Kidney glomerular epithelial cell (primary cell): ENCODE data around the gene PRDM5.

Experiments
- DNase-seq: peaks from one replicate; lab custom pipeline; 2025; lab: John Stamatoyannopoulos, UW

PRDM5 gene

DNA sequence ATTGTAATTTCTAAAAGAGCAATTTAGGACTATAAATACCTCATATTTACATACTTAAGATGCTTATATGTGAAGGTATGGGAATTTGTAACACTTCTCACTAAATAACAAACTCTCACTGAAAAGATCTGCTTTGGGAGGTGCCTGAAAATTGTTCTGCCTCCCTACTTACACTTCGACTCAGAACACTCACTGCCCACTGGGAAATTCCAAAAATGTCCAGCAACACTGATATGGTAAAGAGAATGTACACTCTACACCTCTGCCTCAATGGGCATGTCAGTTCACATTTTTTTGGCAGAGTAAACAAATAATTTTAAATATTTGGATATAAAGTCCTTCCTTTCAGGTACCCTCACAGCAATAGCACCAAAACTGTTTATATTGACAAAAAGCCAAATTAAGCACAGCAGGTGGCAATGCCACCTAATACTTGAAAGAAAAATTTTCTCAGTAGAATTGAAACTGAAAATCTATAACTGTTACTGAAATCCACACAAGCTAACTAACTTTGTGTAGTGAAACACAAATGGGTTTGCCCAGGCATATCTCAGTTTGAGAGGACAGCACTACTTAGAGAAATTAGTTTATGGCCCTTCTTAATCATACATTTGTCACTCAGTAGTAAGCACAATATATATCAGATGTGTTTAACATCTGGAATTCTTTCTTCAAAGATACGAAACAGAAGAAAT lies 67.1 kb downstream of the PRDM5 start:
- no peak for DNase-seq

DNA sequence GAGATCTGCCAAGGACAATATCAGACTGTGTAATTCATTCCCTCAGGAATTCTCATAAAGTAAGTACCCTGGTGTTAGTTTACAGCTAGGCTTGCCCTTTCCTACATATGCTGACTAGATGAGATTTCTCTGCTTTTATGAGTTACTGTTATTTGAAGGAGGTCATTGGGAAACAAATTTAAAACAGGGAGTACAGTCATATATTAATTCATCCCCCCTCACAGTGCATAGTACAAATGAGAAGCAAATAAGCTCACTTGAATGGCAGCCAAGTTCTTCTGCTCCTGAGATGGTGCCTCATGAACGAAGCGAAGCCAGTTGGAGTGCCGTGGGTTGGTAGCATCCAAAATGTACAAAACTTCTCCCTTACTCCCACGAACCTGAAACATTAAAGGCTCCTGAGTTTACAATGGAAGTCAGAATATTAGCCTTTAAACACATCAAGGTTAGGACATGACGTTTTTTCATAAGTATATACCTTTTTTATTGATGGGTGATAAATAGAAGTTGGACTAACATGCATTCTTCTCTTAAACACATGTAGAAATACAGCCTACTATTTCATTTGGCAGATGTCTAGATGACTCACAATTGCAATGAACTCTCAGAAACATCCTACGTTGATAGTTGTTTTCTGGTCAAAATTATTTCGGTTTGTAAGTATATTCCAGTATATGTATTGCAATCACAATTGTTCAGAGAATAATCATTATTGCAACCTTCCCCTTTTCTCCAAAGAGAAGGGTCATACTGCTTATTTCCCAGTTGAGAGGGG lies 69.2 kb downstream of the PRDM5 start:
- DNase-seq = no peak

DNA sequence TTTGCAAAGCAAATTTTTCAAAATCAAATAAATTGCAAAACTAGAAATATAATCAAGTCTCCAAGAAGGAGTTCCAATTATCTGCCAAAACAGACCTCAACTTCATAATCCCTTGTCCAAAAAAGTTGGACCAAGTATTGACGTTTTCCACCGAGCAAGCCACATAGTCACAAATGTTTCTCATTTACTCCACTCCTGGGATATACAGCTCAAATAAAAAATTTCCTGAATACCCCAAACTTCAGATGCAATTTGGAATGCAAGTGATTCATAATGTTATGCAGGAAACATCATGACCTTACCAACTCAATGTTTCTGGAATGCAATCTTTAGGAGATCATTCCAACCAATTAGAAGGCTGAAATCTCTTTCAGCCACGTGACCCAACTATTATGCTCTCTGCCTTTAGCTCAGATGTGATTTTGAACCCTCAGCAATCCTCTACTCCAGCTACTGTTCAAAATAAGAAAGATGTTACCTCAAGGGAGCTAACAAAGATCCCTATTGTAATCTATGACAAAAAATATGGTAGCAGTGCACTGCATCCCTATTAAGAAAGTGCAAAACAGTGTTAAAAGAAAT lies 72.4 kb downstream of the PRDM5 start:
- no peak for DNase-seq

DNA sequence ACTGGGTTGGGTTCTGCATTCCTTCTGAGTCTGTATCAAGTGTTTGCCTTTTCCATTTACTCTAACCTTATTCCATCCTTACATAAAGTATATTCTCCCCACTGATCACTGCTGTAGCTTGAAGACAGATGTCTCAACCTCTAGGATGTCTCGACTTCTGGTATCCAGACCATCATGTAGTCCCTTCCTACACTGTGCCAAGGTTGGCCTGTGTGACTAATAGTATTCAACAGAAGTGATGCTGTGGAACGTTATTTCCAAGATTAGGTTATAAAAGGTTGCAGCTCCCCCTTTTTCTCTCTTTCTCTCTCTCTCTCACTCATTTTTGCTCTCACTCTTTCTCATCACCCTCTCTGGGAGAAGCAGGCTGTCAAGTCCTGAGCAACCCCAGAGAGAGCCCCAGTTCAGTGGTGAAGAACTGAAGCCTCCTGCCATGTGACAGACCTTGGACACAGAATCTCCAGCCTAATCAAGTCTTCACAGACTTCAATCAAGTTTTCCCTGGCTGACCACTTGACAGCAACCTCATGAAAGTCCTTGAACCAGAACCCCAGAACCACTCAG lies 75.4 kb downstream of the PRDM5 start:
- DNase-seq = no peak

DNA sequence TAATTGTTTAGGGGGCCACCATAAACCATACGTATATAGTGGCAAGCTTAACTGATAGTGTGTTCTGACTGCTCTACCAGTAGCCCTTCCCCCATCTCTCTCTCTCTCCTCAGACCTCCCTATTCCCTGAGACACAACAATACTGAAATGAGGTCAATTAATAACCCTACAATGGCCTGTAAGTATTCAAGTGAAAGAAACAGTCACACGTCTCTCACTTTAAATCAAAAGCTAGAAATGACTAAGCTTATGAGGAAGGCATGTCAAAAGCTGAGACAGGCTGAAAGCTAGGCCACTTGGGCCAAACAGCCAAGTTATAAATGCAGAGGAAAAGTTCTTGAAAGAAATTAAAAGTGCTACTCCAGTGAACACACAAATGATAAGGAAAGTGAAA lies 78.0 kb downstream of the PRDM5 start:
- DNase-seq = no peak

DNA sequence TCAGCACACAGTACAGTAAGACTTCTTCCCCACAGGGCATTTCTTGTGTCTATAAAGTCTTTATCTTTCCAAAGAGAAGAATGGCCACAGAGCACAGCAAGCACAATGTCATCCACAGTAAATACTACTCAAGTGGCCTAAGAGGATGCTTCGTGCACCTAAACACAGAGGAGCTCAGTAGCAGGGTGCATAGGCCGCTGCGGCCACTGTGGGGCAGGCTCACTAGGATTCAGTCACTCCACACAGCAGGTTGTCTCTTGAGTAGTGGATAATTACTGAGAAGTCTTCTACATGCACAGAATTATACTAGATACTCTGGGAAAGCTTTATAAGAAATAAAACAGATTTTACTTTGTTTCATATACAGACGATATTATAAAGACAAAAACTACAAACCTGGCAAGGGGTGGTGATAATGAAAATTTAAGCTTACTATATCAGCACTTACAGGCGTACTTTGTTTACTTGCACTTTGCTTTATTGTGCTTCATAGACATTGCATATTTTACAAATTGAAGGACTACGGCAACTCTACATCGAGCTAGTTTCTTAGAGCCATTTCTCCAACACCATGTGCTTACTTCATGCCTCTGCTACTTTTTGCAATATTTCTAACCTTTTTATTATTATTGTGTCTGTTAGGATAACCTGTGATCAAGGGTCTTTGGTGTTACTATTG lies 78.5 kb downstream of the PRDM5 start:
- DNase-seq = no peak

DNA sequence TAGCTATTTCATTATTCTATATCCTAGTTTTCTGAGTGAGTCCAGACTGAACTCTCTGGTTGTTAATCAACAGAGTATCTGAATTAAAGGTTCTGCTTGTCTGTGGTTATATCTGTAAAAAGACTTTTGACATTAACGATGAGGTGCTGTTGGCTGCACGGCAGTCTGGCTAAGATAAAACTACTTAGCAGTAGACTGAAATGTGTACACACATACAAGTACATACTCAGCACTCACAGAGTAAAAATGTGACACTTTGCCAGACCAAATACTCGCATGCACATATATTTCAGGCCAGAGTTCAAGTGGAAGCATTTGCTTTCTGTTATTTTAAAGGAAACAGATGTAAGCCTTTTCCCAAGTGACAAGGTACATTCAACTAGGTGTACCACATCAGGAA lies 80.5 kb downstream of the PRDM5 start:
- no peak for DNase-seq

DNA sequence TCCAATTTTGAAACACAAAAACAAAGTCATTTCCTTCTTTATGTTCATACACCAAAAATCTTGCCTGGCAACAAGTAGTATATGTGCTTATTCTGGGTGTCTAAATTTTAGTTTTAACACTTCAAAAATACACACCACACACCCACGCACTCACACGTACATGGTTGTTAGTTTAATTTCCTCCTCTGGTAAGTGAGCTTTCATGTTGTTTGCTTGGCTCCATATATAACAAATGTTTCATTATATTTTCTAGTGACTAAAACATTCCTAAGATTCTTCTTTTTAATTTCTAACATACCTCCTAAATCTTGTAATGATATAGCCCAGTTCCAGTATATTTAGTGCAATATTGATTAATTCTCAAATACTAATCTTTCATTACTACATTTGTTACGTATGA lies 80.9 kb downstream of the PRDM5 start:
- no peak for DNase-seq

DNA sequence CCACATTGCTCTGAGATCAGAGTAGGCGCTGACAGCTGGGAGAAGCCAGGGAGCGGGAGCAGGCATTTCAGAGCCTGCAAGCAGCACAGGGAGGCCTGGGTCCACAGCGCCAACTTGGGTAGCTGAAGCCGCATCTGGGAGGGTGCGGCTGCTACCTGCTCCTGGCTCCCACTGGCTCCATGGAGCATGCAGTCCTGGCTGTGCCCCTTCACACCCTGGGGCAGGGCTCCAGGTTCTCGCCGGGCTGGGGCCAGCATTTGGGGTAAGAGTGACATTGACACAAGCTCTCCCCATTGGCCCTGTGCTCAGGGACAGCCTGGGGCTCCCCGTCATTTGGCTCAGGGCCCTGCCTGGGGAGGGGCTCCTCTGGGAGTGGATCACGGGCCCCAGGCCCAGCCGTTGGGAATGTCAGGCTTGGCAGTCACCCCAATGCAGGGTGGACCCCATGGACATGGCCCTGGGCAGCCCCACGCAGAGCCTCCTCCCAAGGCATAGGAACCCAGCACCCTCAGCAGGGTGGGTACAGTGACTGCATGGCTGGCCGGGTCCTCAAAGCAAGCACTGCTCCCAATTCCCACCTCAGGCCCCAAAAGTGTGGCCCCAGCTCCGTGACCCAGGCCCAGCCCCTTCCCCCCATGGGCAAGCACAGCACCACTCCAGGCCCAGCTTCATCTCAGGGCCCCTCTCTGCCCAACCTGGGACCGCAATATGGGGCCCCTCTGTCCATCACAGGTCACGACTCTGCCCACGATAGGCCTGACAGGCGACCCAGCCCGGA lies 82.4 kb downstream of the PRDM5 start:
- DNase-seq = no peak

DNA sequence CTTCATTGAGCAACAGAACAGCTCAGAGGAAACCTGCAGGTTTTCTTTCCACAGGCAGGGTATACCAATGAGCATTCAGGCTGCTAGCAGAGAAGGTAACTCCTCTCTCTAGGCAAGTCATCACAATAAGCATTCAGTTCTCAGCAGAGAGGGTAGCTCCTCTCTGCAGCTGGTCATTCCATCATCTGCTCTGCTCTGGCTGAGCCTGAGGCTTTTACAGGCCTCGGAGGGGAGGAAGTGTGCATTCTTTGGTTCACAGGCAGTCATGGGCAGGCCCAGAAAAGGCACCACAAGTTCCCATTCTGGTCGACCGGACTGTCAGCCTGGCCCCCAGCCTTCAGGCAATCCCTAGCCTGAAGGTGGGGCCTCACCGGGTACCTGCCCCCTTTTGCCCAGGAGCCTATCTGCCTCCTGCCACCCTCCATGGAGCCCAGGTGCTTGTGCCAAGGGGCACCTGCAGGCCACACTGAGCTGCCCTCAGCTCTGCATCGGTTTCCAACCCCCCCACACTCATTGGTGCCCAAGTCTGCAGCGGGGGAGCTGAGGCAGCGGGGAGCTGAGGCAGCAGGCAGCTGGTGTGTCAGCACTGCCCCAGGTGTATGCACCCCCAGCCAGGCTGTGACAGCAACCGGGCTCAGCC lies 83.1 kb downstream of the PRDM5 start:
- no peak for DNase-seq

DNA sequence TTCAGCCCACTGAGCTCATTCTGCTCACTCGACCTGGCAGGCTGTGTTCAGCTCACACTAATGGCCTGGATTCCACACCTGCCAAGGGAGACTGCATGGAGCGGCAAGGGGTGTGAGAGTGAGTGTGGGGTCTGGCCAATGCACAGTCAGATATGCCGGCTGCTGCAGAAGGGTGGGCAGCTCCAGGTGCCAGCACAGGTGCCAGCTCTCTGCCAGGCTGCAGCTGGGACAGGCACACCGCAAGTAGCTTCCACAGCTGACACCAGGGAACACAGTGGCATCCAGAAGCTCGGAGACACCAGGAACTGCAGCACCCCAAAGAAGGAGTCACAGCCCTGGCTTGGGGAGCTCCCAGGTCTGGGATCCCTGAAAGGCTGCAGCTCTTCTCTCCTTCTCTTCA lies 83.7 kb downstream of the PRDM5 start:
- no peak for DNase-seq

DNA sequence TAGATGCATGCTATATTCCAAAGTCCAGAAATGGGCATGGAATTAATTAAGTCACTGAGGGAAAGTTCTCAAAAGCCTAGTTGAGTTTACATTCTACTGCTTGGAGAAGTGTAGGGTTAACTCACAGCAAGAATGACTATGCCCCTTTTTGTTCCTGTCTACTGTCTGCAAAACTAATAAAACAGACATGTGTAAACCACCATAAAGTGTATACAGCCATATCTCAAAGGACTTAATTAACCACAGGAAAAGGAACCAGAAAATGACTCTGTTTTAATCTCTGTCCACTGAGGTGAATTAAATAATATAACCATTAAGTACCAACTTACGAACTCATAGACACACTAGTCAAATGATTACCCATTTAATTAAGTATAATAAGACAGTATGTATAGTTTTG lies 84.9 kb downstream of the PRDM5 start:
- DNase-seq = no peak

DNA sequence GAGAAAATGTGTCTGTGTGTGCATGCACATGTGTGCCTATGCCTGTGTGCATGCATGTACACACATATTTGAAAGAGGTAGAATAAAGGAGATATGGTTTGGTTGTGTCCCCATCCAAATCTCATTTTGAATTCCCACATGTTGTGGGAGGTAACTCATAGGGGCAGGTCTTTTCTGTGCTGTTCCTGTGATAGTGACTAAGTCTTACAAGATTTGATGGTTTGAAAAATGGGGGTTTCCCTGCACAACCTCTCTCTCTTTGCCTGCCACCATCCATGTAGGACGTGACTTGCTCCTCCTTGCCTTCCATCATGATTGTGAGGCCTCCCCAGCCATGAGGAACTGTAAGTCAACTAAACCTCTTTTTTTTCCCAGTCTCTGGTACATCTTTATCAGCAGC lies 87.2 kb downstream of the PRDM5 start:
- DNase-seq = no peak

DNA sequence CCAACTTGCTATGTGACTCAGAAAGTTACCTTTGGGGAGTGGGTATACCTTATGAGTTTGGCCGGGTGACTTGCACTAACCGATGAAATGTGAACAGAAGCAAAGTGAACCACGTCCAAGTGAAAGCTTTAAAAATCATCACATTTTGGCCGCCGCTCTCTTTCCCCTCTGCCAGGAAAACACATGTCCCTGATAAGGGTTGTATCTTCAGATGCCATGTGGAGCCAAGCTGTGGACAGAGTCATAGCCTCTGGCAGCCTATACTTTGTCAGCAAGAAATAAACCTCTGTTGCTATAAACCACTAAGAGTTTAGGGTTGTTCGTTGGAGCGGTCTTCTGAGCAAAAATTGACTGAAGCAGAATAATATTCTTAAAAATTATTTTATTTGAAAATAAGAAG lies 92.3 kb downstream of the PRDM5 start:
- DNase-seq = no peak

DNA sequence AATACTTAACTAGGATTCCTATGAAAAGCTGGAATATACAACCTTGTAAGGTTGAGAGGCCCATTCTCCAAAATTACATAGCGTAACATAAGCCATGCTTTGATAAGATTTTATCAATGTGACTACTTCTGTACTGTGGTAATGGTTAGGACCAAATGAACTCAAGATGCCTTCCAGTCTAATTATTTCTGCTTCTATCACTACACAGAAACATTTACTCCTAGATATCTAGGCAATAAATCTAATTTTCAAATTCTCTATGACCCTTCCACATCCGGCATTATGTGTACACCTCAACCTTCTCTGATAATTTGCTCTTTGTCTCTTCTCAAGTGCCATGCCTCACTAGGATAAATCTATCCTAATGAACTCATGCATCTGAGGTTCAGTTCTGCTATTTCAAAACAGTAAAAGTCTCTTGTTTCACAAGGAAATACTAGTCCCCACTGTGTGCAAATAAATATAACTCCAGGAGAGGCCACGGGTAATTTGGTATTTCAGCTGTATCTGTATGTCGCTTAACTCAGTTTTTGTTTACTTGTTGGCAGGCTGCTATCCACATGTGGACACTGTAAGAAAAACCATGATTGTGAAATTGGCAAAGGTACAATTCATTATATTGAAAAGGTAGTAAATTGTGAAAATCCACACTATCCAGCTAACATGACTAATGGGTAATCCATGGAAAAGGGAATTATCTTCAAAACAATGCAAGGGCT lies 93.3 kb downstream of the PRDM5 start:
- no peak for DNase-seq

DNA sequence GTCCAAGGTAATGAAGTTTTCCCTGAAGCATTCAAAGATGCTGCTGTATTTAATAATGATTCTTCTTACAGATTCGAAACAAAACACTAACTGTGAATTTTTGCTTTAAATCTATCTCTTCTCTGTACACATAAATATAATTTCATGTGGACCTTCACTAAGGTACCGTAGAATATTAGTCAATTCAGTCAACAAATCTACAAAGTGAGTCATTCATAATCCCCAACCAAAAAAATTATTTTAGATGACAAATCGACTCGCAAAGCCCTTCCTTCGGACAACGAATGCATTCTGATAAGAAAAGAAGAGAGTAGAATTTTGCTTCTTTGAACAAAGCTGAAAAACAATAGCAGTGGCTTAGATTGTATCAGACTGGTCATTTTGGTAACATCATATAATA lies 95.7 kb downstream of the PRDM5 start:
- DNase-seq = no peak

DNA sequence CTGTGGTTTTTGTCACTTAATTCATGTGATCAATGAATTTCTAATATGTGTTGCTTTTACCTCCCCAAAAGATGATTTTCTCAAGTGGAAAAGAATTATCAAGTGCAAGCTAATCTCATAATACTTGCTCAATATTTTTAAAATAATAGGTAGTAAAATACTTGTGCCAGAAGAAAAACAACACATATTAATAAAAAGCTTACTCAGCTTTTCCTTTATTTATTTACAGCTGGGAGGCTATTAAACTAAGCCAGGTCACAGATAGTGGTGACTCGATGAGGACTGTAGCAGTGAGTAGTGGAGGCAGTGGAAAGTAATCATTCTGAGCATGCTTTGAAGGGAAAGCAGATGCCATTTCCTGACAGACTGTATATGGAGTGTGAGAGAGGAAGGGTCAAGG lies 96.1 kb downstream of the PRDM5 start:
- DNase-seq = no peak

DNA sequence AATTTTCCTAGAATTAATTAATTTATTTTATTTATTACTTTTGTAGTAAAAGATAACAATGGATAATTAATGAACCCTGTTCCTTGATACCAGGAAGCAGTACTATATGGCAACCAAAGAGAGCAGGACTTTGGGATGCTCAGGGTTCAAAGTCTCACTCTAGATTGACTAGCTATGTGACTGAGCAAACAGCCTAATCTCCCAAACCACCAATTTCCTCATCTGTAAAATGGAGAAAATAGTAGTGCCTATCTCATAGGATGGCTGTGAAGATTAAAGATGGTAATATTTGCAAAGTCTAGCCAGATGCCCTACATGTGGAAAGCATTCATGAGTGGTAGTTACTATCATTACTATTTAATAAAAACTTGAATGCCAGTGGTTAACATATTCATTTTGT lies 97.6 kb downstream of the PRDM5 start:
- DNase-seq = no peak

DNA sequence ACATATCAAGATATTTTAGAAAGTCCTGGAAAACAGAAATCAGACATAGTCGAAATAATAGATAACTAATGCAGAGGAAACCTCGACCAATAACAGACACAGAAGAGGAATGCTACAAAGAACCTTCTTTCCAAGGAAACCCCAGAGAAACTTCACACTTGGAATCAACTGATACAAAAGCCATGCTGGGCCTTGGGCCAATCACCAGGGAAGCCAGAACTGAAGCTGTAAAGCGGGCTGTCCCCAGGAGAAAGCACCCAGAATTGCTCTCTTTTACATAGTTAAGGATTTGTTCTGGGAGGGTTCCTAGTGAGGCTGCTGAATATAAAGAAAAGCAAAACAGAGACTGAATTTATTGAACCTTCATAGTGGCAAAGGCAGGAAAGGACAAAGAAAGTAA lies 100.5 kb downstream of the PRDM5 start:
- DNase-seq = no peak

DNA sequence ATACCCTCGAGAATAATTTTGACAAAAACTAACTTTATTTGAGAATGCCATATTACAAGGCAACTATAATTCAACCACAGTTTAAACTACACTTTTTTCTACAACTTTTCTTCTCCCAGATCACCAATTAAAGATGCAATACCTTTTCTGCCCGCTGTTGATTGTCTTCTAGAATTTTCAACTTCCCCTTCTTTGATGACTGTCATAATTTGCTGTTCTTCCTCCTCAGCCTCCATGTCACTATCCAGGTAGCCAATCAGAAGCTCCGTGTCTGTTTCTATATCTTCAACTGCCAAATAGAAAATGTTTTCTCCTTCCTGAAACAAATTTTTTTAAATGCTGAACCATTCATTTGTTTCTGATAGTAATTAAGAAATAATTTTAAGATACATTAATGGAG lies 101.5 kb downstream of the PRDM5 start:
- DNase-seq = no peak
